Measurements from ENCODE around the gene TXLNA. TPM values are rescaled to one million over a fixed set of nuclear protein-coding genes. Genes with fewer than 3 reads are reported as not detected.

The TXLNA gene
- total RNA-seq, 1 experiment from 2014 or later: 67.3 TPM

DNA sequence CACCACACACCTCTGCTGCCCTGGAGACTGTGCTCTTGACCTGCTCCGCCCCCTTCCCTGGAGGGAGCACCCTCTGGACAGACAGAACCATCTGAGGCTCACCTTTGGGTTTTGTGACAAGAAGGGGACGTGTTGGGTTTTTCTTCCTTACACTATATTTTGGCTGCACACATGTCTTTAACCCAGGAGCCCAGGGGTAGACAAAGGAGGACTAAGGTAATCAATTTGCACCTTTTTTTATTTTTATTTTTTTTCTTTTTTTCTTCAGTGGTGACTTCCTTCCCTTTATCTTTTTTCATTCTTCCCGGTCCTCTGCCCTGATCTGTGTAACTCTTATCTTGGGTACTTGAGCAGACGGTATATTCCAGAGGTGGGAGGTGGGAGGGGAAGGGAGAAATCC lies 8.5 kb upstream of the TXLNA start:
- H3K4me3 Mint-ChIP-seq: no peak overlapping the region
- no peaks in the 10 kb centered on the region for H3K79me1 ChIP-seq (ENCODE audit: insufficient read depth, low read depth, low read length, poor library complexity, severe bottlenecking)
- H2BK120ac ChIP-seq (ENCODE audit: low read depth, low read length, poor library complexity, severe bottlenecking): no peak overlapping the region
- H3K27ac ChIP-seq (ENCODE audit: insufficient read length, low read depth, low read length): no peak overlapping the region
- H4K5ac ChIP-seq (ENCODE audit: insufficient read length, low read depth, low read length): no peak overlapping the region
- H4K20me1 ChIP-seq (ENCODE audit: control insufficient read depth, insufficient read depth, insufficient read length): no peaks in the 10 kb centered on the region
- no peak overlapping the region for H3K4ac ChIP-seq (ENCODE audit: low read depth, low read length)
- H3K23me2 ChIP-seq (ENCODE audit: insufficient read length, low read depth, low read length, poor library complexity, severe bottlenecking): no peaks in the 10 kb centered on the region
- no peak overlapping the region for H3K56ac ChIP-seq (ENCODE audit: insufficient read length, low read depth, low read length)
- no peaks in the 10 kb centered on the region for H3K9me3 ChIP-seq (ENCODE audit: control insufficient read depth, low read depth, low read length)
- H2AK5ac ChIP-seq (ENCODE audit: insufficient read length, low read length): no peak overlapping the region
- no peak overlapping the region for H4K8ac ChIP-seq (replicated peaks; ENCODE audit: insufficient read length, low read depth, low read length)
- H4K91ac ChIP-seq (ENCODE audit: insufficient read length, low read depth, low read length): no peak overlapping the region
- peaks cover 33 to 78% (median 64%) of the 10 kb centered on the region in 3 experiments; a peak in 6 of 7 replicates for H3K36me3 Mint-ChIP-seq (ENCODE audit: insufficient read depth in 1 of 3, low read depth in 3 of 3)
- no peaks in the 10 kb centered on the region for H3K79me2 ChIP-seq (ENCODE audit: insufficient read depth, low read length)
- no peak overlapping the region for H2BK20ac ChIP-seq (ENCODE audit: low read depth, low read length, poor library complexity, severe bottlenecking)
- no peak overlapping the region for H3K9ac ChIP-seq (ENCODE audit: extremely low read depth, insufficient read length, low read length)
- no peak overlapping the region for H3K14ac ChIP-seq (ENCODE audit: insufficient read depth, low read length)
- no peak overlapping the region for H3K27ac Mint-ChIP-seq
- H3K27me3 Mint-ChIP-seq (ENCODE audit: low read depth): no peaks in the 10 kb centered on the region
- H3K4me2 ChIP-seq (ENCODE audit: insufficient read depth, insufficient read length, low read length): no peak overlapping the region
- no peak overlapping the region for H3K18ac ChIP-seq (ENCODE audit: insufficient read length, low read depth, low read length)
- no peak overlapping the region for H2BK5ac ChIP-seq (ENCODE audit: insufficient read length, low read length)
- TF ChIP-seq, protein P1, sequence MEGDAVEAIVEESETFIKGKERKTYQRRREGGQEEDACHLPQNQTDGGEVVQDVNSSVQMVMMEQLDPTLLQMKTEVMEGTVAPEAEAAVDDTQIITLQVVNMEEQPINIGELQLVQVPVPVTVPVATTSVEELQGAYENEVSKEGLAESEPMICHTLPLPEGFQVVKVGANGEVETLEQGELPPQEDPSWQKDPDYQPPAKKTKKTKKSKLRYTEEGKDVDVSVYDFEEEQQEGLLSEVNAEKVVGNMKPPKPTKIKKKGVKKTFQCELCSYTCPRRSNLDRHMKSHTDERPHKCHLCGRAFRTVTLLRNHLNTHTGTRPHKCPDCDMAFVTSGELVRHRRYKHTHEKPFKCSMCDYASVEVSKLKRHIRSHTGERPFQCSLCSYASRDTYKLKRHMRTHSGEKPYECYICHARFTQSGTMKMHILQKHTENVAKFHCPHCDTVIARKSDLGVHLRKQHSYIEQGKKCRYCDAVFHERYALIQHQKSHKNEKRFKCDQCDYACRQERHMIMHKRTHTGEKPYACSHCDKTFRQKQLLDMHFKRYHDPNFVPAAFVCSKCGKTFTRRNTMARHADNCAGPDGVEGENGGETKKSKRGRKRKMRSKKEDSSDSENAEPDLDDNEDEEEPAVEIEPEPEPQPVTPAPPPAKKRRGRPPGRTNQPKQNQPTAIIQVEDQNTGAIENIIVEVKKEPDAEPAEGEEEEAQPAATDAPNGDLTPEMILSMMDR (conservative IDR thresholded peaks at IDR 0.05): no peak
- no peak overlapping the region for H2BK12ac ChIP-seq (ENCODE audit: insufficient read length, low read depth, low read length)
- no peak overlapping the region for H3T11ph ChIP-seq (ENCODE audit: low read length)
- H3K4me1 Mint-ChIP-seq: no peaks in the 10 kb centered on the region
- H3K23ac ChIP-seq (ENCODE audit: insufficient read length, low read depth, low read length): no peak overlapping the region
- no peaks in the 10 kb centered on the region for H3K4me1 ChIP-seq (ENCODE audit: insufficient read depth, low read length)
- H2AFZ ChIP-seq (ENCODE audit: low read length): no peak overlapping the region
- no peaks in the 10 kb centered on the region for H3K27me3 ChIP-seq (ENCODE audit: insufficient read depth, low read length)
- no CpG with 5 or more reads among the region's 4 CpGs for WGBS (ENCODE audit: extremely low coverage, insufficient read length, low lambda C conversion rate)
- H2BK15ac ChIP-seq (ENCODE audit: low read depth, low read length): no peak overlapping the region
- no peaks in the 10 kb centered on the region for H3K9me3 Mint-ChIP-seq
- no peak for DNase-seq

All from H9 (cell line).